Tibial artery (tissue), 4 donors: ENCODE results near the gene PARD3B.

Experiments used
- DNase-seq, 2 donors: peaks; one replicate each; pipeline ENCODE4 v3.0.0-alpha.2; 2019
- H3K27ac ChIP-seq, 2 donors: fragments of 200-600 bp; sonication (generic) in 1 of 2; 1 replicate in 1 of 2; 2 replicates in 1 of 2; pipeline ENCODE4 v1.5.1; 2018 to 2019; ENCODE audit warnings: mild to moderate bottlenecking in 1 of 2
- H3K27me3 ChIP-seq, 2 donors: fragments of 200-600 bp; sonication (generic) in 1 of 2; one replicate each; pipeline versions ENCODE4 v1.5.1 to v1.6.0; 2016 to 2019
- H3K36me3 ChIP-seq, 3 donors: fragments of 200-600 bp; sonication (generic) in 2 of 3; one replicate each; pipeline ENCODE4 v1.5.1; 2016 to 2019; ENCODE audit warnings: mild to moderate bottlenecking in 2 of 3
- H3K4me1 ChIP-seq, 4 donors: fragments of 200-600 bp; sonication (generic) in 2 of 4; 1 replicate in 3 of 4; 2 replicates in 1 of 4; pipeline ENCODE4 v1.5.1; 2016 to 2019
- H3K4me3 ChIP-seq, 2 donors: fragments of 200-600 bp; sonication (generic) in 1 of 2; 1 replicate in 1 of 2; 2 replicates in 1 of 2; pipeline ENCODE4 v1.5.1; 2018 to 2019; ENCODE audit warnings: mild to moderate bottlenecking in 2 of 2
- H3K9me3 ChIP-seq, 3 donors: fragments of 200-600 bp; sonication (generic) in 1 of 3; one replicate each; pipeline ENCODE4 v1.5.1; 2016 to 2019
- CTCF ChIP-seq, 2 experiments: fragments of 200-600 bp in 1 of 2; fragments of 450-650 bp in 1 of 2; IDR thresholded peaks; one replicate each; pipeline ENCODE4 v1.5.1; 2017 to 2019; ENCODE audit warnings: antibody characterized with exemption in 2 of 2, mild to moderate bottlenecking in 1 of 2, moderate library complexity in 1 of 2
- intact Hi-C: fragments of 100-400 bp; cut with DNase I; formaldehyde crosslinking; loops from one replicate; pipeline ENCODE4 v1.15.0; 2023; ENCODE audit warnings: low total_unique reads

PARD3B gene

GRCh38 chr2:204948024-204948763 lies 402.9 kb downstream of the PARD3B start:
- no peak for TF ChIP-seq CTCF (IDR thresholded peaks at IDR 0.05)
- peaks cover 0 to 3% (median 0%) of the 10 kb centered on the region in 3 donors for H3K9me3 ChIP-seq
- no peaks in the 10 kb centered on the region for H3K27me3 ChIP-seq
- no peaks in the 10 kb centered on the region for H3K36me3 ChIP-seq
- no peak for DNase-seq
- intact Hi-C loops = no loop called here
- H3K4me1 ChIP-seq = no peaks in the 10 kb centered on the region
- H3K27ac ChIP-seq = no peak overlapping the region
- H3K4me3 ChIP-seq = no peak overlapping the region

- TF ChIP-seq CTCF (IDR thresholded peaks at IDR 0.05) = no peak
- intact Hi-C loops = no loop called here
These were observed 403.5 kb downstream of the PARD3B start for GRCh38 chr2:204948822-204949221.

GRCh38 chr2:204950695-204951346 lies 405.5 kb downstream of the PARD3B start:
- Histone ChIP-seq H3K4me3 (no peak overlapping the region), H3K36me3 (no peaks in the 10 kb centered on the region), H3K27me3 (no peaks in the 10 kb centered on the region), H3K9me3 (peaks cover 0 to 3% (median 0%) of the 10 kb centered on the region in 3 donors), H3K4me1 (no peaks in the 10 kb centered on the region), H3K27ac (no peak overlapping the region)
- intact Hi-C loops = no loop called here
- no peak for DNase-seq
- TF ChIP-seq CTCF (IDR thresholded peaks at IDR 0.05) = no peak

More at GRCh38 chr2:204948822-204949221, 403.5 kb downstream of the PARD3B start:
- H3K27me3 ChIP-seq = no peaks in the 10 kb centered on the region
- no peaks in the 10 kb centered on the region for H3K4me1 ChIP-seq
- H3K36me3 ChIP-seq = no peaks in the 10 kb centered on the region
- no peak overlapping the region for H3K4me3 ChIP-seq
- peaks cover 0 to 3% (median 0%) of the 10 kb centered on the region in 3 donors for H3K9me3 ChIP-seq
- DNase-seq = no peak
- H3K27ac ChIP-seq = no peak overlapping the region

- no peak overlapping the region for H3K27ac ChIP-seq
- no peak for TF ChIP-seq CTCF (IDR thresholded peaks at IDR 0.05)
- H3K27me3 ChIP-seq = no peaks in the 10 kb centered on the region
- DNase-seq = no peak
- no peaks in the 10 kb centered on the region for H3K9me3 ChIP-seq
- intact Hi-C loops = no loop called here
- H3K4me3 ChIP-seq = no peak overlapping the region
- H3K36me3 ChIP-seq = no peaks in the 10 kb centered on the region
- H3K4me1 ChIP-seq = no peaks in the 10 kb centered on the region
These were observed 413.1 kb downstream of the PARD3B start for GRCh38 chr2:204958371-204958770.

- H3K4me1 ChIP-seq = no peaks in the 10 kb centered on the region
- H3K36me3 ChIP-seq = no peaks in the 10 kb centered on the region
- intact Hi-C loops = no loop called here
- no peak overlapping the region for H3K4me3 ChIP-seq
- DNase-seq = no peak
- TF ChIP-seq CTCF (IDR thresholded peaks at IDR 0.05) = no peak
- H3K27me3 ChIP-seq = no peaks in the 10 kb centered on the region
- H3K9me3 ChIP-seq = no peaks in the 10 kb centered on the region
- H3K27ac ChIP-seq = no peak overlapping the region
These were observed 419.1 kb downstream of the PARD3B start for GRCh38 chr2:204964414-204964813.
